Measurements from ENCODE around the gene SLC16A9. TPM values are rescaled to one million over a fixed set of nuclear protein-coding genes. Genes with fewer than 3 reads are reported as not detected.

SLC16A9 gene
- total RNA-seq, 1 donor from 2014 or later: 1.1 TPM

- intact Hi-C loops (cut with micrococcal nuclease): no loop called here
Observed at GRCh38 chr10:59688921-59689351, 20.7 kb downstream of the SLC16A9 start.

GRCh38 chr10:59687657-59688056 is 22.0 kb downstream of the SLC16A9 start:
- DNase-seq: no peak
- Histone ChIP-seq H3K4me3 (no peak overlapping the region), H3K36me3 (no peaks in the 10 kb centered on the region), H3K9me3 (replicated peaks) (no peaks in the 10 kb centered on the region), H3K27me3 (ENCODE audit: low read depth) (no peaks in the 10 kb centered on the region), H3K27ac (replicated peaks) (no peak overlapping the region), H3K4me1 (no peaks in the 10 kb centered on the region)
- intact Hi-C loops (cut with micrococcal nuclease): no loop called here
- TF ChIP-seq CTCF (IDR thresholded peaks at IDR 0.05; ENCODE audit: borderline replicate concordance): no peak

More at GRCh38 chr10:59688921-59689351, 20.7 kb downstream of the SLC16A9 start:
- TF ChIP-seq CTCF (IDR thresholded peaks at IDR 0.05; ENCODE audit: borderline replicate concordance): no peak
- H3K4me3 ChIP-seq: no peak overlapping the region
- no peak overlapping the region for H3K27ac ChIP-seq (replicated peaks)
- H3K4me1 ChIP-seq: no peaks in the 10 kb centered on the region
- H3K36me3 ChIP-seq: no peaks in the 10 kb centered on the region
- H3K9me3 ChIP-seq (replicated peaks): no peaks in the 10 kb centered on the region
- no peaks in the 10 kb centered on the region for H3K27me3 ChIP-seq (ENCODE audit: low read depth)
- no peak for DNase-seq

- Histone ChIP-seq H3K27me3 (ENCODE audit: low read depth) (no peaks in the 10 kb centered on the region), H3K4me3 (no peak overlapping the region), H3K4me1 (no peaks in the 10 kb centered on the region), H3K9me3 (replicated peaks) (no peaks in the 10 kb centered on the region), H3K36me3 (no peaks in the 10 kb centered on the region), H3K27ac (replicated peaks) (no peak overlapping the region)
- TF ChIP-seq CTCF (IDR thresholded peaks at IDR 0.05; ENCODE audit: borderline replicate concordance): no peak
- intact Hi-C loops (cut with micrococcal nuclease): no loop called here
- no peak for DNase-seq
Observed at GRCh38 chr10:59684006-59684405, 25.6 kb downstream of the SLC16A9 start.

- no peaks in the 10 kb centered on the region for H3K9me3 ChIP-seq (replicated peaks)
- no peak for DNase-seq
- H3K4me3 ChIP-seq: no peak overlapping the region
- H3K27me3 ChIP-seq (ENCODE audit: low read depth): no peaks in the 10 kb centered on the region
- no peak overlapping the region for H3K27ac ChIP-seq (replicated peaks)
- H3K4me1 ChIP-seq: no peaks in the 10 kb centered on the region
- no peaks in the 10 kb centered on the region for H3K36me3 ChIP-seq
- intact Hi-C loops (cut with micrococcal nuclease): no loop called here
- no peak for TF ChIP-seq CTCF (IDR thresholded peaks at IDR 0.05; ENCODE audit: borderline replicate concordance)
Observed at GRCh38 chr10:59682986-59683937, 26.4 kb downstream of the SLC16A9 start.

GRCh38 chr10:59680199-59680598 is 29.5 kb downstream of the SLC16A9 start:
- Histone ChIP-seq H3K27ac (replicated peaks) (no peak overlapping the region), H3K9me3 (replicated peaks) (no peaks in the 10 kb centered on the region), H3K4me3 (no peak overlapping the region), H3K27me3 (ENCODE audit: low read depth) (no peaks in the 10 kb centered on the region), H3K4me1 (no peaks in the 10 kb centered on the region), H3K36me3 (no peaks in the 10 kb centered on the region)
- intact Hi-C loops (cut with micrococcal nuclease): no loop called here
- DNase-seq: no peak
- no peak for TF ChIP-seq CTCF (IDR thresholded peaks at IDR 0.05; ENCODE audit: borderline replicate concordance)

Measured in left ventricle myocardium inferior (tissue), 1 donor.